ENCODE data around the gene GNAS.

- TF ChIP-seq CTCF (IDR thresholded peaks at IDR 0.05) (no peak), POLR2A (IDR thresholded peaks at IDR 0.05; ENCODE audit: low read depth) (no peak), EP300 (IDR thresholded peaks at IDR 0.05) (no peak)
Observed at GRCh38 chr20:58944610-58945009, 92.1 kb downstream of the GNAS start.
